ENCODE measurements around the gene SCAF4. TPM values are rescaled to one million over a fixed set of nuclear protein-coding genes. Genes with fewer than 3 reads are reported as not detected.

Gene SCAF4
- total RNA-seq, 1 donor from 2014 or later: 31.9 TPM

DNA sequence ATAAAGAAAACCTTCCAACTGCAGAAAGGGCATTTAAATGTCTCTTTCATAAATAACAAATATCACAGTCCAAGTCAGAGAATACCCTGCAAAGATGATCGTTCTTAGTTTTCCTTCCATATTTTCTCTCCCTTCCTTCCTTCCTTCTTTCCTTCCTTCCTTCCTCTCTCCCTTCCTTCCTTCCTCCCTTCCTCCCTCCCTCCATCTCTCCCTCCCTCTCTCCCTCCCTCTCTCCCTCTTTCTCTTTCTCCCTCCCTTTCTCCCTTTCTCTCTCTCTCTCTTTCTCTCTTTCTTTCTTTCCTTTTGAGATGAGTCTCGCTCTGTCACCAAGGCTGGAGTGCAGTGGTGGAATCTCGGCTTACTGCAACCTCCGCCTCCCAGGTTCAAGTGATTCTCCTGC, 29.0 kb upstream of the SCAF4 start:
- Histone ChIP-seq H3K9ac (no peak overlapping the region), H3K27ac (no peak overlapping the region), H3K9me3 (ENCODE audit: low read depth) (no peaks in the 10 kb centered on the region), H3K4me1 (no peaks in the 10 kb centered on the region), H3K79me2 (ENCODE audit: low read depth) (no peaks in the 10 kb centered on the region), H3F3A (ENCODE audit: low read depth) (no peaks in the 10 kb centered on the region), H3K36me3 (no peaks in the 10 kb centered on the region), H3K4me3 (no peak overlapping the region), H3K4me2 (no peak overlapping the region), H2AFZ (replicated peaks) (no peak overlapping the region), H4K20me1 (ENCODE audit: low read depth) (no peaks in the 10 kb centered on the region), H3K27me3 (no peaks in the 10 kb centered on the region)
- H3K4me3 Mint-ChIP-seq: no peak overlapping the region
- peaks cover 4% of the 10 kb centered on the region for H3K27me3 Mint-ChIP-seq (ENCODE audit: insufficient read depth, low read depth)
- DNase-seq (ENCODE audit: low spot score): no peak
- H3K4me1 Mint-ChIP-seq: peaks cover 3% of the 10 kb centered on the region
- peaks cover 7% of the 10 kb centered on the region for H3K9me3 Mint-ChIP-seq
- TF ChIP-seq EZH2 (IDR thresholded peaks at IDR 0.05) (no peak), EZH2phosphoT487 (IDR thresholded peaks at IDR 0.05) (no peak), CTCF (IDR thresholded peaks at IDR 0.05) (no peak)
- H3K27ac Mint-ChIP-seq: no peak overlapping the region
- H3K36me3 Mint-ChIP-seq: no peaks in the 10 kb centered on the region

DNA sequence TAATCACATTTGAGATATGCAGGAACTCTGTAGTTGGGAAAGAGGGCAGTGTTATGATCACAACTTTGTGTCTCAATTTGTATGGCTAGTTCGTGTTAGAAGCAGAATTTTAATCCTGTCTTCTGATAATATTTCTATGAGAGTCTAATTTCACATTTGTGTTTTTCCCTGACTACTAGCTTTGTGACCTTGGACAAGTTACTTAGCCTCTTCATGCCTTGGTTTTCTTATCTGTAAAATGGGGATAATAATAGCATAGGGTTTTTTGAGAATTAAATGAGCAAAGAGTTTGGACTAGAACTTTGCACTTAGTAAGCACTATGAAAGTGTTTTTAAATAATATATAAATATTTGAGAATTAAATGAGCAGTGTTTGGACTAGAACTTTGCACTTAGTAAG, 24.9 kb upstream of the SCAF4 start:
- no peaks in the 10 kb centered on the region for H3K27me3 ChIP-seq
- no peaks in the 10 kb centered on the region for H3K9me3 Mint-ChIP-seq

DNA sequence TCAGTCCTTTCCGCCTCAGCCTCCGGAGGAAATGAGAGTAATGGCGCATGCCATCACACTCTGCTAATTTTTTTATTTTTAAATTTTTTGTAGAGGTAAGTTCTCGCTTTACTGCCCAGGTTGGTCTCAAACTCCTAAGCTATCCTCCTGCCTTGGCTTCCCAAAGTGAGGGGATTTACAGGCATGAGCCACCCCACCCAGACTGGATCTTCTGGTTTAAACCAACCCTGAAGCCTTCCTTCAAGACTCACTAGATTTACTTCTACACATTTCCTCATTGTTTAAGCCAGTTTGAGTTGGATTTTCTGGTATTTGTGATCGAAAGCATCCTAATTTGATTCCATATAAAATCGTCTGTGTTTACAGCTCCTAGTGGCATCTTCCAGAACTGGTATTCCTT, 23.1 kb upstream of the SCAF4 start:
- no peak overlapping the region for H2AFZ ChIP-seq (replicated peaks)
- DNase-seq (ENCODE audit: low spot score): no peak
- H3F3A ChIP-seq (ENCODE audit: low read depth): peaks cover 6% of the 10 kb centered on the region
- H3K4me3 ChIP-seq: no peak overlapping the region
- H3K4me2 ChIP-seq: no peak overlapping the region
- H4K20me1 ChIP-seq (ENCODE audit: low read depth): no peaks in the 10 kb centered on the region
- no peaks in the 10 kb centered on the region for H3K36me3 Mint-ChIP-seq
- H3K27me3 ChIP-seq: no peaks in the 10 kb centered on the region
- peaks cover 8% of the 10 kb centered on the region for H3K4me1 ChIP-seq
- no peak overlapping the region for H3K4me3 Mint-ChIP-seq
- no peaks in the 10 kb centered on the region for H3K27me3 Mint-ChIP-seq (ENCODE audit: insufficient read depth, low read depth)
- H3K9me3 Mint-ChIP-seq: no peaks in the 10 kb centered on the region
- H3K9ac ChIP-seq: no peak overlapping the region
- no peaks in the 10 kb centered on the region for H3K79me2 ChIP-seq (ENCODE audit: low read depth)
- H3K27ac ChIP-seq: no peak overlapping the region
- H3K36me3 ChIP-seq: no peaks in the 10 kb centered on the region
- H3K27ac Mint-ChIP-seq: no peak overlapping the region
- no peak for TF ChIP-seq EZH2phosphoT487 (IDR thresholded peaks at IDR 0.05)
- no peak for TF ChIP-seq EZH2 (IDR thresholded peaks at IDR 0.05)
- no peak for TF ChIP-seq CTCF (IDR thresholded peaks at IDR 0.05)
- H3K9me3 ChIP-seq (ENCODE audit: low read depth): no peaks in the 10 kb centered on the region
- peaks cover 12% of the 10 kb centered on the region for H3K4me1 Mint-ChIP-seq

More for the DNA sequence above, 24.9 kb upstream of the SCAF4 start:
- Histone ChIP-seq H3K4me2 (no peak overlapping the region), H3K27ac (no peak overlapping the region), H3K4me3 (no peak overlapping the region), H3K36me3 (no peaks in the 10 kb centered on the region), H4K20me1 (ENCODE audit: low read depth) (no peaks in the 10 kb centered on the region), H3K4me1 (peaks cover 8% of the 10 kb centered on the region), H3K9me3 (ENCODE audit: low read depth) (no peaks in the 10 kb centered on the region), H2AFZ (replicated peaks) (no peak overlapping the region), H3K79me2 (ENCODE audit: low read depth) (no peaks in the 10 kb centered on the region), H3F3A (ENCODE audit: low read depth) (peaks cover 6% of the 10 kb centered on the region), H3K9ac (no peak overlapping the region)
- no peaks in the 10 kb centered on the region for H3K36me3 Mint-ChIP-seq
- H3K4me1 Mint-ChIP-seq: peaks cover 12% of the 10 kb centered on the region
- TF ChIP-seq CTCF (IDR thresholded peaks at IDR 0.05) (no peak), EZH2 (IDR thresholded peaks at IDR 0.05) (no peak), EZH2phosphoT487 (IDR thresholded peaks at IDR 0.05) (no peak)
- H3K27ac Mint-ChIP-seq: no peak overlapping the region
- no peak for DNase-seq (ENCODE audit: low spot score)
- H3K27me3 Mint-ChIP-seq (ENCODE audit: insufficient read depth, low read depth): no peaks in the 10 kb centered on the region
- no peak overlapping the region for H3K4me3 Mint-ChIP-seq

DNA sequence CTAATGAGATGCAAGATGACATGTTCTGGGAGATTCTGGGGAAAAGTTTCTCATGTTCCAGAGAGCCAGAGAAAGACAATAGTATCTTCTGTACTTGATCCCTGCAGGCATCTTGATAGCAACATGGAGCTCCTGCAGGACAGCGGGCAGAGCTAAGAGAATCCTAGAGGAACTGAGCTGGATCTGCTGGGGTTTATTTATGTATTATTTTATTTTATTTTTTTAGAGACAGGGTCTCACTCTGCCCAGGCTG, 22.7 kb upstream of the SCAF4 start:
- no peaks in the 10 kb centered on the region for H4K20me1 ChIP-seq (ENCODE audit: low read depth)
- H3K27me3 Mint-ChIP-seq (ENCODE audit: insufficient read depth, low read depth): no peaks in the 10 kb centered on the region
- no peak overlapping the region for H3K4me2 ChIP-seq
- H3K4me3 Mint-ChIP-seq: no peak overlapping the region
- H3K9me3 ChIP-seq (ENCODE audit: low read depth): no peaks in the 10 kb centered on the region
- H3K36me3 Mint-ChIP-seq: no peaks in the 10 kb centered on the region
- no peak overlapping the region for H3K27ac ChIP-seq
- H3K9me3 Mint-ChIP-seq: no peaks in the 10 kb centered on the region
- no peaks in the 10 kb centered on the region for H3K36me3 ChIP-seq
- no peaks in the 10 kb centered on the region for H3K79me2 ChIP-seq (ENCODE audit: low read depth)
- H3F3A ChIP-seq (ENCODE audit: low read depth): peaks cover 6% of the 10 kb centered on the region
- H3K4me3 ChIP-seq: no peak overlapping the region
- H3K4me1 Mint-ChIP-seq: peaks cover 12% of the 10 kb centered on the region
- no peak for TF ChIP-seq EZH2 (IDR thresholded peaks at IDR 0.05)
- TF ChIP-seq CTCF (IDR thresholded peaks at IDR 0.05): no peak
- no peak for TF ChIP-seq EZH2phosphoT487 (IDR thresholded peaks at IDR 0.05)
- peaks cover 8% of the 10 kb centered on the region for H3K4me1 ChIP-seq
- H2AFZ ChIP-seq (replicated peaks): no peak overlapping the region
- H3K9ac ChIP-seq: no peak overlapping the region
- no peak for DNase-seq (ENCODE audit: low spot score)
- H3K27me3 ChIP-seq: no peaks in the 10 kb centered on the region
- no peak overlapping the region for H3K27ac Mint-ChIP-seq
